Type B pancreatic cell (in vitro differentiated cells): ENCODE measurements around the gene BTBD9. TPM values are rescaled to one million over a fixed set of nuclear protein-coding genes. Genes with fewer than 3 reads are reported as not detected.

Source experiments
- DNase-seq: peaks from one replicate; pipeline ENCODE4 v3.0.0; 2021; ENCODE audit warnings: mixed read lengths; ENCODE audit not compliant: unreplicated experiment; ENCODE audit errors: extremely low spot score
- H3K27ac Mint-ChIP-seq: 2 replicates; pipeline ENCODE4 v1.8.0; 2021; ENCODE audit warnings: mild to moderate bottlenecking, mixed read lengths
- H3K27me3 Mint-ChIP-seq: 2 replicates; pipeline ENCODE4 v1.8.0; 2021; ENCODE audit warnings: mixed read lengths
- H3K36me3 Mint-ChIP-seq: 2 replicates; pipeline ENCODE4 v1.8.0; 2021; ENCODE audit warnings: mixed read lengths
- H3K4me1 Mint-ChIP-seq: one replicate; pipeline ENCODE4 v1.8.0; 2021; ENCODE audit warnings: mixed read lengths; ENCODE audit not compliant: unreplicated experiment
- H3K4me3 Mint-ChIP-seq: 2 replicates; pipeline ENCODE4 v1.8.0; 2021; ENCODE audit warnings: mild to moderate bottlenecking, mixed read lengths
- H3K9me3 Mint-ChIP-seq: 2 replicates; pipeline ENCODE4 v1.8.0; 2021; ENCODE audit warnings: mixed read lengths
- total RNA-seq: library from RNA; stranded (reverse); gene quantifications from 2 replicates; pipeline ENCODE4 v1.2.1, GENCODE V29; 2021; ENCODE audit warnings: low replicate concordance
- TF ChIP-seq, protein P1 (sequence below): fragments of 200-600 bp; sonication (generic); conservative IDR thresholded peaks from 2 replicates; pipeline ENCODE4 v1.5.0; 2021; ENCODE audit warnings: antibody characterized with exemption, mild to moderate bottlenecking

BTBD9 gene
- total RNA-seq, 1 donor from 2014 or later = 14.9 TPM

GRCh38 chr6:38234934-38235682, 404.6 kb downstream of the BTBD9 start:
- Mint-ChIP-seq H3K27ac (no peak overlapping the region), H3K4me1 (peaks cover 16% of the 10 kb centered on the region), H3K4me3 (no peak overlapping the region), H3K27me3 (peaks cover 4% of the 10 kb centered on the region), H3K36me3 (no peaks in the 10 kb centered on the region), H3K9me3 (no peaks in the 10 kb centered on the region)
- TF ChIP-seq, protein P1, sequence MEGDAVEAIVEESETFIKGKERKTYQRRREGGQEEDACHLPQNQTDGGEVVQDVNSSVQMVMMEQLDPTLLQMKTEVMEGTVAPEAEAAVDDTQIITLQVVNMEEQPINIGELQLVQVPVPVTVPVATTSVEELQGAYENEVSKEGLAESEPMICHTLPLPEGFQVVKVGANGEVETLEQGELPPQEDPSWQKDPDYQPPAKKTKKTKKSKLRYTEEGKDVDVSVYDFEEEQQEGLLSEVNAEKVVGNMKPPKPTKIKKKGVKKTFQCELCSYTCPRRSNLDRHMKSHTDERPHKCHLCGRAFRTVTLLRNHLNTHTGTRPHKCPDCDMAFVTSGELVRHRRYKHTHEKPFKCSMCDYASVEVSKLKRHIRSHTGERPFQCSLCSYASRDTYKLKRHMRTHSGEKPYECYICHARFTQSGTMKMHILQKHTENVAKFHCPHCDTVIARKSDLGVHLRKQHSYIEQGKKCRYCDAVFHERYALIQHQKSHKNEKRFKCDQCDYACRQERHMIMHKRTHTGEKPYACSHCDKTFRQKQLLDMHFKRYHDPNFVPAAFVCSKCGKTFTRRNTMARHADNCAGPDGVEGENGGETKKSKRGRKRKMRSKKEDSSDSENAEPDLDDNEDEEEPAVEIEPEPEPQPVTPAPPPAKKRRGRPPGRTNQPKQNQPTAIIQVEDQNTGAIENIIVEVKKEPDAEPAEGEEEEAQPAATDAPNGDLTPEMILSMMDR = no peak
- no peak for DNase-seq

DNA sequence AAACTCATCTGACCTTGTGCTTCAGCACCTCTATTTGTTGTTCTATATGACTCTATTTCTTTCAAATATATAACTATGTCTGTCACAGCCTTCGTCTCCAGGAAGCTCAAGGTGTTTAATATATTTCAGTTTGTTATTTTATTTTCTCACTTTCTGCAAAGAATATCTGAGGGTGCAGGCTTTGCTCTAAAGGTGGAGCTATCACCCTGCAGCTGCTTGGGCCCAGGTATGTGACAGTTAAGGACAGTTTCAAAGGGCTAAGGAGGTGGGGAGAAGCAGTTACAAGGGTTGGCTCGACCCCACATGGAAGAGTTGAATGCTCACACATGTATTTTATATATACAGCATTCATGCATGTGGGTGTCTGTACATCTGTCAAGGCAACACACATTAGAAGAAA, 405.6 kb downstream of the BTBD9 start:
- Mint-ChIP-seq H3K27ac (no peak overlapping the region), H3K4me1 (peaks cover 21% of the 10 kb centered on the region), H3K4me3 (no peak overlapping the region), H3K36me3 (no peaks in the 10 kb centered on the region), H3K9me3 (peaks cover 5% of the 10 kb centered on the region), H3K27me3 (peaks cover 4% of the 10 kb centered on the region)
- DNase-seq = no peak
- TF ChIP-seq, protein P1 = no peak

GRCh38 chr6:38233161-38233791, 406.5 kb downstream of the BTBD9 start:
- no peak for DNase-seq
- peaks cover 21% of the 10 kb centered on the region for H3K4me1 Mint-ChIP-seq
- H3K27ac Mint-ChIP-seq = no peak overlapping the region
- H3K4me3 Mint-ChIP-seq = no peak overlapping the region
- TF ChIP-seq, protein P1 = no peak
- peaks cover 4% of the 10 kb centered on the region for H3K27me3 Mint-ChIP-seq
- H3K9me3 Mint-ChIP-seq = peaks cover 5% of the 10 kb centered on the region
- no peaks in the 10 kb centered on the region for H3K36me3 Mint-ChIP-seq

GRCh38 chr6:38225766-38226165, 414.0 kb downstream of the BTBD9 start:
- DNase-seq = no peak
- Mint-ChIP-seq H3K36me3 (no peaks in the 10 kb centered on the region), H3K9me3 (peaks cover 5% of the 10 kb centered on the region), H3K27me3 (no peaks in the 10 kb centered on the region), H3K4me3 (no peak overlapping the region), H3K4me1 (peaks cover 5% of the 10 kb centered on the region), H3K27ac (no peak overlapping the region)
- TF ChIP-seq, protein P1 = no peak

GRCh38 chr6:38221251-38221650, 418.5 kb downstream of the BTBD9 start:
- H3K36me3 Mint-ChIP-seq = peaks cover 7% of the 10 kb centered on the region
- no peaks in the 10 kb centered on the region for H3K27me3 Mint-ChIP-seq
- H3K4me3 Mint-ChIP-seq = no peak overlapping the region
- no peaks in the 10 kb centered on the region for H3K9me3 Mint-ChIP-seq
- H3K27ac Mint-ChIP-seq = peak overlapping the region; percentile 61
- TF ChIP-seq, protein P1 = no peak
- H3K4me1 Mint-ChIP-seq = peaks cover 4% of the 10 kb centered on the region
- no peak for DNase-seq
